ENCODE results near the gene MRFAP1L1. TPM values are rescaled to one million over a fixed set of nuclear protein-coding genes. Genes with fewer than 3 reads are reported as not detected.
A peak's percentile ranks its signal among the peaks of the same experiment; 100 is the strongest.

MRFAP1L1 gene
- total RNA-seq, 1 donor from 2014 or later = 141 TPM

DNA sequence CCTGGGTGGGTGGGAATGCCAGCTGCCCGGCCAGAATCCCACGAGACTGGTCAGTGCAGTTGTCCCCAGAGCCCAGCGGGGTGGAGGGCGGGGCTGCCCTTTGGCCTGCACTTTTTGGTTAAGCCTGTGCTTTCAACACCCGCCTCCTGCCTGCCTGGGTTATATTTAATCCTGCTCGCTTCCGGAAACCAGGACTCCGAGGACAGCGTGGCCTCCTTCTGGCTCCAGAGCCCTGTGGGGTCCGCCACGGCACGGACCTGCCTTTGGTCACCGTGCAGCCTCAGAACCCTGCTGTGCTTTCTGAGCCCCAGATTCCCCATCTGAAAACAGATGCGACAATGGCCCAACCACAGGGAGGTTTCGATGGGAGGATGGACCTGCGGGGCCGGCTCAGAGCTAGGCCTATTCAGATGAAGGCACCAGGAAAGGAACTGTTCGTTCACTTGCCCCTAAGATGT lies 43.5 kb upstream of the MRFAP1L1 start:
- Mint-ChIP-seq H3K36me3 (no peaks in the 10 kb centered on the region), H3K27ac (no peak overlapping the region), H3K9me3 (no peaks in the 10 kb centered on the region), H3K4me1 (peaks cover 24% of the 10 kb centered on the region), H3K27me3 (ENCODE audit: insufficient read depth, low read depth) (peaks cover 13% of the 10 kb centered on the region), H3K4me3 (no peak overlapping the region)
- DNase-seq (ENCODE audit: low spot score) = peak; percentile 61
- no peak overlapping the region for H3K4me3 ChIP-seq
- peaks cover 13% of the 10 kb centered on the region for H3K4me1 ChIP-seq
- TF ChIP-seq, protein P1, sequence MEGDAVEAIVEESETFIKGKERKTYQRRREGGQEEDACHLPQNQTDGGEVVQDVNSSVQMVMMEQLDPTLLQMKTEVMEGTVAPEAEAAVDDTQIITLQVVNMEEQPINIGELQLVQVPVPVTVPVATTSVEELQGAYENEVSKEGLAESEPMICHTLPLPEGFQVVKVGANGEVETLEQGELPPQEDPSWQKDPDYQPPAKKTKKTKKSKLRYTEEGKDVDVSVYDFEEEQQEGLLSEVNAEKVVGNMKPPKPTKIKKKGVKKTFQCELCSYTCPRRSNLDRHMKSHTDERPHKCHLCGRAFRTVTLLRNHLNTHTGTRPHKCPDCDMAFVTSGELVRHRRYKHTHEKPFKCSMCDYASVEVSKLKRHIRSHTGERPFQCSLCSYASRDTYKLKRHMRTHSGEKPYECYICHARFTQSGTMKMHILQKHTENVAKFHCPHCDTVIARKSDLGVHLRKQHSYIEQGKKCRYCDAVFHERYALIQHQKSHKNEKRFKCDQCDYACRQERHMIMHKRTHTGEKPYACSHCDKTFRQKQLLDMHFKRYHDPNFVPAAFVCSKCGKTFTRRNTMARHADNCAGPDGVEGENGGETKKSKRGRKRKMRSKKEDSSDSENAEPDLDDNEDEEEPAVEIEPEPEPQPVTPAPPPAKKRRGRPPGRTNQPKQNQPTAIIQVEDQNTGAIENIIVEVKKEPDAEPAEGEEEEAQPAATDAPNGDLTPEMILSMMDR (IDR thresholded peaks at IDR 0.05) = no peak
- no peak for TF ChIP-seq EZH2 (IDR thresholded peaks at IDR 0.05)
- no peak for TF ChIP-seq EZH2phosphoT487 (IDR thresholded peaks at IDR 0.05)
- no peaks in the 10 kb centered on the region for H3K9me3 ChIP-seq (ENCODE audit: low read depth)
- H4K20me1 ChIP-seq (ENCODE audit: low read depth) = no peaks in the 10 kb centered on the region
- peak overlapping the region; percentile 80 for H2AFZ ChIP-seq (replicated peaks)
- peaks cover 14% of the 10 kb centered on the region for H3F3A ChIP-seq (ENCODE audit: low read depth)
- H3K36me3 ChIP-seq = no peaks in the 10 kb centered on the region
- H3K27me3 ChIP-seq = no peaks in the 10 kb centered on the region
- H3K27ac ChIP-seq = no peak overlapping the region
- no peaks in the 10 kb centered on the region for H3K79me2 ChIP-seq (ENCODE audit: low read depth)
- H3K9ac ChIP-seq = no peak overlapping the region
- H3K4me2 ChIP-seq = peak overlapping the region; percentile 61

DNA sequence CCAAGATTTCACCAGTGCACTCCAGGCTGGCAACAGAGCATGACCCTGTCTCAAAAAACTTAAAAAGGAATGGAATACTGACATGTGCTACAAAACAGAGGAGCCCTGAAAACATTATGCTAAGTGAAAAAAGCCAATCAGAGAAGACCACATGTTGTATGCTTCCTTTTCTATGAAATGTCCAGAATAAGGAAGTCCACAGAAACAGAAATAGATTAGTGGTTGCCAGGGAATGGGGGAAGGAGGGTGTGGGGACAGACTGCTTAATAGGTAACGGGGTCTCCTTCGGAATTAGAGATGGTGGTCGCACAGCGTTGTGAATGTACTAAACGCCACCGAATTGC lies 42.8 kb upstream of the MRFAP1L1 start:
- H3K27ac Mint-ChIP-seq = no peak overlapping the region
- peaks cover 24% of the 10 kb centered on the region for H3K4me1 Mint-ChIP-seq
- H3K9me3 ChIP-seq (ENCODE audit: low read depth) = no peaks in the 10 kb centered on the region

DNA sequence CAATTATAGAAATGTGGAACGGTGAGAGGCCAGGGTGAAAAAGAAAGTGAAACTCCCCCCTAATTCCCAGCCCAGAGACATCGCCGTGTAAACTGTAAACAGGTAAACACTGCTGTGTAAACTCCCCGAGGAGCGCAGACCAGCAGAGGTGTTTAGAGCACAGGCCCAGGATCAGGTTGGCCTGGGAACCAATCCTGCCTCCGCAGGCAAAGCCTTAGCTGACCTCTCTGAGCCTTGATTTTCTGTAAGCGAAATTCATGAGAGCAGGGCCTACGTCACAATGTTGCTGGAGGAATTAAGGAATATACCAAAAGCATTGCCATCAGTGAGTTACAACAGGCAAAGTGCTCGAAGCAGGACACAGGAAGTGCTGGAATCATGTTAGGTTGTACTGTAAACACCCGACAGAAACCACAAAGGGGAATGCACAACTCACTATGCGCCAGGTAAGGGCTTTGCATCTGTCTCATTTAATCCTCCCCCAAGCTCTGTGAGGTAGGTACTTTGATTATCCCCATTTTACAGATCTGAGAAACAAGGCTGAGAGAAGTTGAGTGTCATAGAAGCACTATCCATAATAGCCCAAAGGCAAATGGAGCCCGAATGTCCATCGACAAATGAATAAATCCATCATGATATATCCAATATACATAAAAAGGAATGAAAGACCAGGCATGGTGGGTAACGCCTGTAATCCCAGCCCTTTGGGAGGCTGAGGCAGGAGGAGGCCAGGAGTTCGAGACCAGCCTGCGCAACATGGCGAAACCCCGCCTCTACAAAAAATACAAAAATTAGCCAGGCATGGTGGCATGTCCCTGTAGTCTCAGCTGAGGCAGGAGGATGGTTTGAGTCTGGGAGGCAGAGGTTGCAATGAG lies 42.2 kb upstream of the MRFAP1L1 start:
- Histone ChIP-seq H4K20me1 (ENCODE audit: low read depth) (no peaks in the 10 kb centered on the region), H3K27ac (no peak overlapping the region), H3K4me3 (no peak overlapping the region), H3K9me3 (ENCODE audit: low read depth) (no peaks in the 10 kb centered on the region), H3K4me2 (no peak overlapping the region), H3K79me2 (ENCODE audit: low read depth) (no peaks in the 10 kb centered on the region), H3K4me1 (peaks cover 13% of the 10 kb centered on the region), H3K36me3 (no peaks in the 10 kb centered on the region), H3F3A (ENCODE audit: low read depth) (peaks cover 12% of the 10 kb centered on the region), H3K27me3 (no peaks in the 10 kb centered on the region), H2AFZ (replicated peaks) (no peak overlapping the region), H3K9ac (no peak overlapping the region)
- Mint-ChIP-seq H3K4me1 (peaks cover 24% of the 10 kb centered on the region), H3K4me3 (no peak overlapping the region), H3K27ac (no peak overlapping the region), H3K9me3 (no peaks in the 10 kb centered on the region), H3K27me3 (ENCODE audit: insufficient read depth, low read depth) (peaks cover 16% of the 10 kb centered on the region), H3K36me3 (no peaks in the 10 kb centered on the region)
- TF ChIP-seq EZH2phosphoT487 (IDR thresholded peaks at IDR 0.05) (no peak), EZH2 (IDR thresholded peaks at IDR 0.05) (no peak)
- TF ChIP-seq, protein P1 (IDR thresholded peaks at IDR 0.05) = no peak
- DNase-seq (ENCODE audit: low spot score) = no peak

More for the DNA sequence above, 42.8 kb upstream of the MRFAP1L1 start:
- H3K79me2 ChIP-seq (ENCODE audit: low read depth) = no peaks in the 10 kb centered on the region
- peaks cover 14% of the 10 kb centered on the region for H3F3A ChIP-seq (ENCODE audit: low read depth)
- no peak overlapping the region for H3K9ac ChIP-seq
- Mint-ChIP-seq H3K4me3 (no peak overlapping the region), H3K9me3 (no peaks in the 10 kb centered on the region), H3K27me3 (ENCODE audit: insufficient read depth, low read depth) (peaks cover 15% of the 10 kb centered on the region), H3K36me3 (no peaks in the 10 kb centered on the region)
- no peaks in the 10 kb centered on the region for H4K20me1 ChIP-seq (ENCODE audit: low read depth)
- H3K27me3 ChIP-seq = no peaks in the 10 kb centered on the region
- H3K4me3 ChIP-seq = no peak overlapping the region
- TF ChIP-seq EZH2 (IDR thresholded peaks at IDR 0.05) (no peak), EZH2phosphoT487 (IDR thresholded peaks at IDR 0.05) (no peak)
- TF ChIP-seq, protein P1 (IDR thresholded peaks at IDR 0.05) = no peak
- DNase-seq (ENCODE audit: low spot score) = no peak
- no peak overlapping the region for H2AFZ ChIP-seq (replicated peaks)
- H3K27ac ChIP-seq = no peak overlapping the region
- H3K4me2 ChIP-seq = no peak overlapping the region
- peaks cover 13% of the 10 kb centered on the region for H3K4me1 ChIP-seq
- no peaks in the 10 kb centered on the region for H3K36me3 ChIP-seq

Data from neural progenitor cell (in vitro differentiated cells).